ENCODE results near the gene FAF1. TPM values are rescaled to one million over a fixed set of nuclear protein-coding genes. Genes with fewer than 3 reads are reported as not detected.

Gene FAF1
- total and polyA plus RNA-seq, 2 of the 8 experiments (the other 6 are each of a cell fraction or from before 2014, with no cell fraction given): 10.8 to 65.9 TPM

DNA sequence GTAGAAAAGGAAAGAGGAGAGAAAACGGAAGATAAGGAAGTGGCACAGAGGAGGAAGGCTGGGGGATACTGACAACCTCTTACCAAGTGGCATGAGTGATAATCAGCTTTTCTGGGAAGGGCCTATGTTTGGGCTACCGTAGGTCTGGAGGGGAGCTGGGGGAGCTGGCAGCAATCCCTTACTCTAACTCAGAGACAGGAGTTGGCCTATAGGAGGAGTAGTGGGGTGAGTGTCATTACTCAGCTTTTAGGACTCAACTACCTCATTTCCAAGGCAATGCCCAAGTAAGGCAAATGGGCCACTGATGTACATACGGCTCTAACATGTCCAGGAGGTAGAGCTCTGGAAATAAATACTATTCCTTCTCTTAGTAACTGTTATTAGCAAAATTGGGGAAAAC lies 488.1 kb downstream of the FAF1 start:
- Histone ChIP-seq H2AK5ac (ENCODE audit: low read depth, low read length) (no peak overlapping the region), H3K27ac (ENCODE audit: low read depth, low read length) (no peak overlapping the region), H3K4me1 (replicated peaks in 1 of 4; ENCODE audit: control insufficient read depth in 3 of 4, insufficient read depth in 4 of 4, low read length in 3 of 4) (no peaks in the 10 kb centered on the region; a peak in 1 of 7 replicates)

More for the DNA sequence above, 488.1 kb downstream of the FAF1 start:
- Histone ChIP-seq H2BK120ac (replicated peaks; ENCODE audit: low read depth, low read length) (no peak overlapping the region), H2BK15ac (ENCODE audit: low read length) (no peak overlapping the region), H3K18ac (ENCODE audit: extremely low read depth, low read length) (no peak overlapping the region), H3K27me3 (replicated peaks in 1 of 4; ENCODE audit: control insufficient read depth in 3 of 4, extremely low read depth in 1 of 4, insufficient read depth in 3 of 4, low read length in 3 of 4) (no peaks in the 10 kb centered on the region), H4K8ac (ENCODE audit: extremely low read depth, insufficient read depth, low read length) (no peak overlapping the region), H2BK20ac (ENCODE audit: low read length) (no peak overlapping the region), H3K4me2 (ENCODE audit: insufficient read depth in 1 of 2, low read depth in 2 of 2, low read length in 2 of 2) (no peak overlapping the region), H3K23ac (ENCODE audit: insufficient read length) (no peak overlapping the region), H3K4ac (replicated peaks; ENCODE audit: insufficient read length, low read depth, low read length) (no peak overlapping the region), H4K20me1 (replicated peaks in 1 of 2; ENCODE audit: control insufficient read depth in 1 of 2, insufficient read depth in 2 of 2, low read length in 2 of 2) (no peaks in the 10 kb centered on the region), H3K36me3 (ENCODE audit: control insufficient read depth in 2 of 4, insufficient read depth in 4 of 4, low read length in 3 of 4) (no peaks in the 10 kb centered on the region), H4K91ac (replicated peaks; ENCODE audit: insufficient read length, low read length) (no peak overlapping the region), H3K79me1 (ENCODE audit: low read depth, low read length) (no peaks in the 10 kb centered on the region), H2AFZ (ENCODE audit: low read length) (no peak overlapping the region), H3K4me3 (ENCODE audit: extremely low read depth in 1 of 4, insufficient read depth in 2 of 4, low read depth in 3 of 4, low read length in 4 of 4) (no peak overlapping the region), H3K79me2 (ENCODE audit: control insufficient read depth in 1 of 2, insufficient read depth in 2 of 2, low read length in 2 of 2) (no peaks in the 10 kb centered on the region), H4K5ac (ENCODE audit: insufficient read length, low read depth, low read length) (no peak overlapping the region), H3K14ac (ENCODE audit: insufficient read length) (no peak overlapping the region), H3K56ac (replicated peaks; ENCODE audit: insufficient read length, low read depth, low read length) (no peak overlapping the region), H3K9ac (replicated peaks in 1 of 4; ENCODE audit: extremely low read depth in 1 of 4, low read depth in 3 of 4, low read length in 3 of 4) (no peak overlapping the region), H2BK12ac (ENCODE audit: low read depth, low read length) (no peak overlapping the region), H3K9me3 (ENCODE audit: insufficient read depth in 2 of 2, low read depth in 1 of 2, low read length in 1 of 2) (no peaks in the 10 kb centered on the region), H2BK5ac (ENCODE audit: low read depth, low read length) (no peak overlapping the region), H3K23me2 (ENCODE audit: low read depth, low read length) (no peaks in the 10 kb centered on the region; the same call in 1 of the 2 replicates)
- no peak for FAIRE-seq
- WGBS, 2 experiments (ENCODE audit: extremely low coverage in 1 of 2, insufficient coverage in 1 of 2, insufficient read length in 1 of 2, insufficient replicate concordance in 2 of 2, low coverage in 1 of 2, low lambda C conversion rate in 2 of 2, missing lambda C conversion rate in 1 of 2): 86 to 100% methylated on average over 1 to 3 of the region's 3 CpGs
- no peak for DNase-seq (ENCODE audit: low read depth in 1 of 2, low spot score in 2 of 2)
- CTCF ChIA-PET (ENCODE audit: partially characterized antibody): interaction anchor here (0.6 to 2.5 kb wide), 8 partner anchors 17 to 824 kb away, joined by 3 to 10 read pairs (median 3); no protein-coding TSS in a partner anchor
- TF ChIP-seq, protein P1, sequence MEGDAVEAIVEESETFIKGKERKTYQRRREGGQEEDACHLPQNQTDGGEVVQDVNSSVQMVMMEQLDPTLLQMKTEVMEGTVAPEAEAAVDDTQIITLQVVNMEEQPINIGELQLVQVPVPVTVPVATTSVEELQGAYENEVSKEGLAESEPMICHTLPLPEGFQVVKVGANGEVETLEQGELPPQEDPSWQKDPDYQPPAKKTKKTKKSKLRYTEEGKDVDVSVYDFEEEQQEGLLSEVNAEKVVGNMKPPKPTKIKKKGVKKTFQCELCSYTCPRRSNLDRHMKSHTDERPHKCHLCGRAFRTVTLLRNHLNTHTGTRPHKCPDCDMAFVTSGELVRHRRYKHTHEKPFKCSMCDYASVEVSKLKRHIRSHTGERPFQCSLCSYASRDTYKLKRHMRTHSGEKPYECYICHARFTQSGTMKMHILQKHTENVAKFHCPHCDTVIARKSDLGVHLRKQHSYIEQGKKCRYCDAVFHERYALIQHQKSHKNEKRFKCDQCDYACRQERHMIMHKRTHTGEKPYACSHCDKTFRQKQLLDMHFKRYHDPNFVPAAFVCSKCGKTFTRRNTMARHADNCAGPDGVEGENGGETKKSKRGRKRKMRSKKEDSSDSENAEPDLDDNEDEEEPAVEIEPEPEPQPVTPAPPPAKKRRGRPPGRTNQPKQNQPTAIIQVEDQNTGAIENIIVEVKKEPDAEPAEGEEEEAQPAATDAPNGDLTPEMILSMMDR (IDR thresholded peaks at IDR 0.05; ENCODE audit: control extremely low read depth in 1 of 3, insufficient read depth in 1 of 3, low read depth in 1 of 3, low read length in 3 of 3): peak in 1 of 3 experiments; percentile 34; a peak in 1 of 4 replicates
- TF ChIP-seq SRF (IDR thresholded peaks at IDR 0.05; ENCODE audit: low read depth, low read length) (0 out of 2 replicates have a peak, but pooled peaks have one; percentile 23), RAD21 (IDR thresholded peaks at IDR 0.05 in 1 of 2, conservative IDR thresholded peaks at IDR 0.05 in 1 of 2; ENCODE audit: low read depth in 2 of 2, low read length in 2 of 2) (peak in 1 of 2 experiments; percentile 8; a peak in 1 of 4 replicates), SP2 (IDR thresholded peaks at IDR 0.05; ENCODE audit: low read length) (no peak), CHD2 (IDR thresholded peaks at IDR 0.05; ENCODE audit: low read length) (no peak)
- POLR2A ChIA-PET (ENCODE audit: partially characterized antibody): no interaction called here

Data from H1 (cell line).